Vagina (tissue), 2 donors: ENCODE results near the gene EHMT1. TPM values are rescaled to one million over a fixed set of nuclear protein-coding genes. Genes with fewer than 3 reads are reported as not detected.

Experiments
- DNase-seq, 2 donors: peaks; one replicate each; pipeline ENCODE4 v3.0.0-alpha.2; 2017; ENCODE audit errors: extremely low spot score in 2 of 2
- H3K27ac ChIP-seq: fragments of 200-600 bp; sonication (generic); one replicate; pipeline ENCODE4 v1.5.1; 2019
- H3K27me3 ChIP-seq: fragments of 200-600 bp; sonication (generic); one replicate; pipeline ENCODE4 v1.5.1; 2019
- H3K36me3 ChIP-seq, 2 donors: fragments of 200-600 bp; sonication (generic); one replicate each; pipeline ENCODE4 v1.5.1; 2017 to 2019
- H3K4me1 ChIP-seq: fragments of 200-600 bp; sonication (generic); one replicate; pipeline ENCODE4 v1.5.1; 2019
- H3K4me3 ChIP-seq, 2 donors: fragments of 200-600 bp; sonication (generic); 1 replicate in 1 of 2; 2 replicates in 1 of 2; pipeline ENCODE4 v1.5.1; 2016 to 2019
- H3K9me3 ChIP-seq: fragments of 200-600 bp; sonication (generic); one replicate; pipeline ENCODE4 v1.5.1; 2019
- POLR2A ChIP-seq, 2 donors: fragments of 450-650 bp; IDR thresholded peaks; one replicate each; pipeline ENCODE4 v1.6.1; 2017; ENCODE audit warnings: antibody characterized with exemption in 2 of 2, mild to moderate bottlenecking in 2 of 2, moderate library complexity in 2 of 2
- POLR2AphosphoS5 ChIP-seq, 2 donors: sonication (generic); formaldehyde crosslinking; IDR thresholded peaks; one replicate each; pipeline ENCODE4 v1.9.0; 2017; ENCODE audit warnings: antibody characterized with exemption in 2 of 2, mild to moderate bottlenecking in 2 of 2, low read depth in 1 of 2; ENCODE audit not compliant: insufficient read depth in 1 of 2
- intact Hi-C: fragments of 100-400 bp; cut with DNase I; formaldehyde crosslinking; loops from one replicate; pipeline ENCODE4 v1.15.1; 2023
- total RNA-seq: library from RNA; depleted of rRNA; stranded (reverse); fragments of >200 nt; gene quantifications from one replicate; pipeline ENCODE4 v1.2.3, GENCODE V29; 2016
- TF ChIP-seq, protein P1 (sequence below), 3 experiments: fragments of 450-650 bp in 2 of 3; fragments of 200-600 bp in 1 of 3; sonication (generic) in 1 of 3; IDR thresholded peaks; one replicate each; pipeline ENCODE4 v1.5.1; 2017 to 2019; ENCODE audit warnings: antibody characterized with exemption in 3 of 3, mild to moderate bottlenecking in 2 of 3, moderate library complexity in 2 of 3

EHMT1 gene
- total RNA-seq, 1 donor from 2014 or later = 65.8 TPM

DNA sequence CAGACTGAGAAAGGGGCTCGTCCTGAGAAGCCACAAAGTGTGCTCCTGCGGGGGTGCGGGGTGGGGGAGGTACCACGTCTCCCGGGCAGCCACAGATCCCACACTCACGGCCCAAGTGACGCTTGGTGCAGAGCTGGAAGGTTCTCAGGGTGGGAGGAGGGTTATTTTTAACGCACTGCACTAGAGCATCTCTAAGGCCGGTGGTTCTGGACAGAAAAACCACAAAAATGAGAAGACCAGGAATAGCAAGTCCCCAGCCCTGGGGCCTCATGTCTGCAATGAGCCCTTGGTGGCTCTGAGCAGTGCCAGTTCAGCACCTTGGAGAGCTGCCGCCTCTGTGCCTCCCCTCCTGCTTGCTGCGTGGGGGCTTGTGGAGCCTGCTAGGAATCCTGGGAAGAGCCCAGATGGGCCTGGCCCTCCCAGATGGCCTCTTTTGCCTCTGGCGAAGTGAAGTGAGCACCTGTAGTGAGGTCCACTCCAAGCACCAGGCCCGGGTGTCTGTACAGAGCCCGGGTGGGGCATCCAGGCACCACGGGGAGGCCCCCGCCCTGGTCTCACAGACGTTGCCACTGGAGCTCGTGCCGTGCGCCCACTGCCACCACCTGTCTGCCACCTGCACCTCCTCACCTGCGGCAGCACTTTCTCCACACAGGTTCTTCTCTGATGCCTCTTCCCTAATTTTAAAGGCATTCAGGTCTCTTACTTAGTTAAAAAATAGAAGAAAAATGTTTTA lies 209.9 kb downstream of the EHMT1 start:
- peaks cover 0 to 53% of the 10 kb centered on the region in 2 donors for H3K36me3 ChIP-seq
- no peak for TF ChIP-seq POLR2A (IDR thresholded peaks at IDR 0.05)
- no peak for TF ChIP-seq POLR2AphosphoS5 (IDR thresholded peaks at IDR 0.05; ENCODE audit: insufficient read depth in 1 of 2, low read depth in 1 of 2)
- TF ChIP-seq, protein P1, sequence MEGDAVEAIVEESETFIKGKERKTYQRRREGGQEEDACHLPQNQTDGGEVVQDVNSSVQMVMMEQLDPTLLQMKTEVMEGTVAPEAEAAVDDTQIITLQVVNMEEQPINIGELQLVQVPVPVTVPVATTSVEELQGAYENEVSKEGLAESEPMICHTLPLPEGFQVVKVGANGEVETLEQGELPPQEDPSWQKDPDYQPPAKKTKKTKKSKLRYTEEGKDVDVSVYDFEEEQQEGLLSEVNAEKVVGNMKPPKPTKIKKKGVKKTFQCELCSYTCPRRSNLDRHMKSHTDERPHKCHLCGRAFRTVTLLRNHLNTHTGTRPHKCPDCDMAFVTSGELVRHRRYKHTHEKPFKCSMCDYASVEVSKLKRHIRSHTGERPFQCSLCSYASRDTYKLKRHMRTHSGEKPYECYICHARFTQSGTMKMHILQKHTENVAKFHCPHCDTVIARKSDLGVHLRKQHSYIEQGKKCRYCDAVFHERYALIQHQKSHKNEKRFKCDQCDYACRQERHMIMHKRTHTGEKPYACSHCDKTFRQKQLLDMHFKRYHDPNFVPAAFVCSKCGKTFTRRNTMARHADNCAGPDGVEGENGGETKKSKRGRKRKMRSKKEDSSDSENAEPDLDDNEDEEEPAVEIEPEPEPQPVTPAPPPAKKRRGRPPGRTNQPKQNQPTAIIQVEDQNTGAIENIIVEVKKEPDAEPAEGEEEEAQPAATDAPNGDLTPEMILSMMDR (IDR thresholded peaks at IDR 0.05) = no peak
- intact Hi-C loops = no loop called here
- H3K4me1 ChIP-seq = no peaks in the 10 kb centered on the region
- H3K4me3 ChIP-seq = no peak overlapping the region
- no peak for DNase-seq
- no peak overlapping the region for H3K27ac ChIP-seq
- H3K27me3 ChIP-seq = no peaks in the 10 kb centered on the region
- H3K9me3 ChIP-seq = no peaks in the 10 kb centered on the region

- intact Hi-C loops = no loop called here
- DNase-seq = no peak
- H3K27ac ChIP-seq = no peak overlapping the region
- no peak overlapping the region for H3K4me3 ChIP-seq
- H3K4me1 ChIP-seq = no peaks in the 10 kb centered on the region
- no peaks in the 10 kb centered on the region for H3K27me3 ChIP-seq
- peaks cover 0 to 54% of the 10 kb centered on the region in 2 donors for H3K36me3 ChIP-seq
- no peaks in the 10 kb centered on the region for H3K9me3 ChIP-seq
- no peak for TF ChIP-seq POLR2A (IDR thresholded peaks at IDR 0.05)
- TF ChIP-seq, protein P1 (IDR thresholded peaks at IDR 0.05) = no peak
- no peak for TF ChIP-seq POLR2AphosphoS5 (IDR thresholded peaks at IDR 0.05; ENCODE audit: insufficient read depth in 1 of 2, low read depth in 1 of 2)
These were observed 210.6 kb downstream of the EHMT1 start for GRCh38 chr9:137829260-137829996.

DNA sequence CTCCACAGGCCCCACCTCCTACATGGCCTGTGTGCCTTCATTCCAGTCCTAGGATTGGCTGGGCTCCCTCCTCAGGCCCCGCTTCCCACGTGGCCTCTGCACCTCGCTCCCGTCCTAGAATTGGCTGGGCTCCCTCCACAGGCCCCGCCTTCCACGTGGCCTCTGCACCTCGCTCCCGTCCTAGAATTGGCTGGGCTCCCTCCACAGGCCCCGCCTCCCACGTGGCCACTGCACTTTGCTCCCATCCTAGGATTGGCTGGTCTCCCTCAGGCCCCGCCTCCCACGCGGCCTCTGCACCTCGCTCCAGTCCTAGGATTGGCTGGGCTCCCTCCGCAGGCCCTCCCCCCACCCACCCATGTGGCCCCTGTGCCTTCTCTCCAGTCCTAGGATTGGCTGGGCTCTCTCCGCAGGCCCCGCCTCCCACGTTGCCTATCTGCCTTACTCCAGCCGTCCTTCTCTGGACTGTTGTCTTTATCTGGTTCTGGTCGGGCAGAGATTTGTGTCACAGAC lies 213.4 kb downstream of the EHMT1 start:
- Histone ChIP-seq H3K27me3 (no peaks in the 10 kb centered on the region), H3K4me1 (no peaks in the 10 kb centered on the region), H3K36me3 (peaks cover 0 to 52% of the 10 kb centered on the region in 2 donors), H3K9me3 (no peaks in the 10 kb centered on the region), H3K4me3 (no peak overlapping the region), H3K27ac (no peak overlapping the region)
- no peak for TF ChIP-seq POLR2A (IDR thresholded peaks at IDR 0.05)
- TF ChIP-seq POLR2AphosphoS5 (IDR thresholded peaks at IDR 0.05; ENCODE audit: insufficient read depth in 1 of 2, low read depth in 1 of 2) = no peak
- TF ChIP-seq, protein P1 (IDR thresholded peaks at IDR 0.05) = no peak
- intact Hi-C loops = no loop called here
- no peak for DNase-seq

- Histone ChIP-seq H3K36me3 (peaks cover 0 to 49% of the 10 kb centered on the region in 2 donors), H3K27me3 (no peaks in the 10 kb centered on the region), H3K9me3 (no peaks in the 10 kb centered on the region), H3K4me3 (no peak overlapping the region), H3K27ac (no peak overlapping the region), H3K4me1 (no peaks in the 10 kb centered on the region)
- TF ChIP-seq POLR2AphosphoS5 (IDR thresholded peaks at IDR 0.05; ENCODE audit: insufficient read depth in 1 of 2, low read depth in 1 of 2) (no peak), POLR2A (IDR thresholded peaks at IDR 0.05) (no peak)
- TF ChIP-seq, protein P1 (IDR thresholded peaks at IDR 0.05) = no peak
- DNase-seq = no peak
- intact Hi-C loops = no loop called here
These were observed 214.2 kb downstream of the EHMT1 start for GRCh38 chr9:137832830-137833590.
